Ammon's horn (tissue), 1 donor: ENCODE results near the gene GNG10.
A peak's percentile ranks its signal among the peaks of the same experiment; 100 is the strongest.
"Not testable (repeated sequence)": the region's sequence is repeated elsewhere in the genome, so short reads cannot be mapped to it uniquely, and the experiment has no call there.

Experiments used
- DNase-seq: peaks from one replicate; pipeline ENCODE4 v3.0.0-alpha.2; 2016; ENCODE audit warnings: low spot score

Gene GNG10

GRCh38 chr9:111661150-111661801 lies at the start of gene GNG10:
GNG10 (plus strand) TSS chr9:111661605; CDS start chr9:111661635, 30 bp downstream.
- peak; percentile 59 for DNase-seq

GRCh38 chr9:111613436-111614040 lies 47.9 kb upstream of the GNG10 start:
- no peak for DNase-seq

- DNase-seq, result no peak
Measured at GRCh38 chr9:111615928-111616327, 45.5 kb upstream of the GNG10 start.

GRCh38 chr9:111617349-111617748 lies 44.1 kb upstream of the GNG10 start:
- not testable (repeated sequence) for DNase-seq

GRCh38 chr9:111621895-111622480 lies 39.4 kb upstream of the GNG10 start:
- DNase-seq, result peak; percentile 64

- no peak for DNase-seq
Measured at GRCh38 chr9:111622626-111623025, 38.8 kb upstream of the GNG10 start.

GRCh38 chr9:111627260-111627963 lies 34.0 kb upstream of the GNG10 start:
- DNase-seq, result no peak

GRCh38 chr9:111628411-111628810 lies 33.0 kb upstream of the GNG10 start:
- no peak for DNase-seq

GRCh38 chr9:111630182-111630963 lies 31.0 kb upstream of the GNG10 start:
- DNase-seq, result no peak

- DNase-seq, result no peak
Measured at GRCh38 chr9:111630964-111631213, 30.5 kb upstream of the GNG10 start.

- DNase-seq, result peak; percentile 99
Measured at GRCh38 chr9:111631214-111631971, 30.0 kb upstream of the GNG10 start, which contains the start of gene DNAJC25. DNAJC25 (plus strand) TSS chr9:111631334; CDS start chr9:111631408, 74 bp downstream.

- DNase-seq, result no peak
Measured at GRCh38 chr9:111632060-111632459, 29.3 kb upstream of the GNG10 start.

- DNase-seq, result no peak
Measured at GRCh38 chr9:111632695-111633388, 28.6 kb upstream of the GNG10 start.

- DNase-seq, result no peak
Measured at GRCh38 chr9:111633389-111633736, 28.0 kb upstream of the GNG10 start.

GRCh38 chr9:111634860-111635259 lies 26.5 kb upstream of the GNG10 start:
- DNase-seq, result no peak

- no peak for DNase-seq
Measured at GRCh38 chr9:111637421-111637950, 23.9 kb upstream of the GNG10 start.

GRCh38 chr9:111644195-111644772 lies 17.1 kb upstream of the GNG10 start:
- no peak for DNase-seq

GRCh38 chr9:111645806-111646205 lies 15.6 kb upstream of the GNG10 start:
- DNase-seq, result no peak

GRCh38 chr9:111646417-111646816 lies 15.0 kb upstream of the GNG10 start:
- no peak for DNase-seq

- no peak for DNase-seq
Measured at GRCh38 chr9:111648066-111648465, 13.3 kb upstream of the GNG10 start.
